Psoas muscle (tissue), 8 donors: ENCODE data around the gene RRP15. TPM values are rescaled to one million over a fixed set of nuclear protein-coding genes. Genes with fewer than 3 reads are reported as not detected.

Source experiments
- ATAC-seq, 4 donors: fragments of 200-7000 bp; cut with Tn5 transposase; one replicate each; pipeline ENCODE4 v1.9.1; 2020; ENCODE audit warnings: moderate library complexity in 3 of 4, mild to moderate bottlenecking in 2 of 4
- DNase-seq, 2 donors: peaks; one replicate each; pipeline ENCODE4 v3.0.0-alpha.2; 2020
- H3K27ac ChIP-seq: fragments of 200-600 bp; one replicate; pipeline ENCODE4 v1.8.0; 2022
- H3K27me3 ChIP-seq, 3 donors: fragments of 200-600 bp in 1 of 3; one replicate each; pipeline versions ENCODE4 v1.6.1 to v1.8.0; 2013 to 2022; ENCODE audit warnings: low read length in 2 of 3, mild to moderate bottlenecking in 2 of 3, moderate library complexity in 1 of 3; ENCODE audit not compliant: insufficient read depth in 3 of 3
- H3K36me3 ChIP-seq, 2 donors: fragments of 200-600 bp in 1 of 2; one replicate each; pipeline versions ENCODE4 v1.6.1 to v1.8.0; 2013 to 2022; ENCODE audit warnings: low read depth in 1 of 2, mild to moderate bottlenecking in 1 of 2, moderate library complexity in 1 of 2; ENCODE audit not compliant: insufficient read depth in 1 of 2
- H3K4me1 ChIP-seq: fragments of 200-600 bp; one replicate; pipeline ENCODE4 v1.8.0; 2022
- H3K4me3 ChIP-seq: fragments of 200-600 bp; one replicate; pipeline ENCODE4 v1.8.0; 2022; ENCODE audit warnings: mild to moderate bottlenecking
- H3K9me3 ChIP-seq: fragments of 200-600 bp; one replicate; pipeline ENCODE4 v1.8.0; 2022
- WGBS, 3 donors: extraction: QIAGEN DNeasy Blood & Tissue Kit; methylation state at CpG; one replicate each; pipeline versions ENCODE4 v1.1.6 to v1.1.7; 2013; 5-methylcytosine and 5-hydroxymethylcytosine counted together
- intact Hi-C, 2 donors: fragments of 100-400 bp; cut with DNase I; formaldehyde crosslinking; loops; one replicate each; pipeline versions ENCODE4 v1.11.0 to v1.14.2; 2022
- polyA plus RNA-seq, 3 donors: library from polyadenylated mRNA; stranded (reverse); fragments of 200-250 nt; gene quantifications; one replicate each; pipeline ENCODE4 v1.2.3, GENCODE V29; 2013
- total RNA-seq, 4 donors: library from RNA; stranded (reverse); fragmentation: NEBNext Ultra II Directional in 2 of 4; extraction: Animal tissue kit (Norgen Biotek cat#: 25700) in 2 of 4; gene quantifications; one replicate each; pipeline versions ENCODE4 v1.2.1 to v1.2.4, GENCODE V29; 2021 to 2023
- TF ChIP-seq, protein P1 (sequence below): fragments of 200-600 bp; IDR thresholded peaks from one replicate; pipeline ENCODE4 v1.8.0; 2022; ENCODE audit warnings: antibody characterized with exemption
- donor health status: healthy with polysubstance abuse.
- donor health status: DM: no; HTN: no; CAD: no; lungs with moderate emphysema.
- donor health status: Bipolar disorder and iron deficiency.
- donor health status: healthy.
- donor health status: DM: yes; HTN: yes; CAD: no.
- donor health status: DM: no; HTN: no; CAD: no.
- donor health status: DM: no; HTN: no; CAD: no.
- donor health status: DM: yes; HTN: yes; CAD: no.

RRP15 gene
- total and polyA plus RNA-seq, 7 donors, result 10.1 to 58.4 (median 32.0) TPM

DNA sequence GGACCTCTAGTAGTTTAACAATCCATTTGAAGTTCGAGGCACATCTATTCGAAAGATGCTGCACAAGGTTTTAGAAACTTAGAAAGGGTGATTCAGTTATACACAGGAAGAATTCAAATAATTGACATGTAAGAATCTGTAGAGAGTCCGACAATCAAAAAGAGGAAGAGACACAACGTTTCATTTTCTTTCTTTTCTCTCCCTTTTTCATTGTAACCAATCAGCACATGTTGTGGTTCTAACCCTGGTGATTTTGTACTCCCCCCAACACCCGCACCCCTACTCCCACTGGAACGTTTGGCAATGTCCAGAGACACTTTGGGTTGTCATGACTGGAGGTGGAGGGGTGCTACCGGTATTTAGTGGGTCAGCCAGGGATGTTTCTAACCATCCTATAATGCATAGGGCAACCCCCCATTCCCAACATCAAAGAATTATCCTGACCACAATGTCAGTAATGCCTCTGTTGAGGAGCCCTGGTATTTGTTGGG is 65.0 kb downstream of the RRP15 start:
- Histone ChIP-seq H3K9me3 (no peaks in the 10 kb centered on the region), H3K27ac (peak overlapping the region; percentile 89), H3K4me3 (peak overlapping the region; percentile 73), H3K4me1 (peaks cover 35% of the 10 kb centered on the region), H3K27me3 (no peaks in the 10 kb centered on the region), H3K36me3 (no peaks in the 10 kb centered on the region)
- ATAC-seq (no peak), DNase-seq (no peak)
- 15 to 26% (median 16%) methylated on average over 7 of the region's 7 CpGs for WGBS, 3 donors
- TF ChIP-seq, protein P1, sequence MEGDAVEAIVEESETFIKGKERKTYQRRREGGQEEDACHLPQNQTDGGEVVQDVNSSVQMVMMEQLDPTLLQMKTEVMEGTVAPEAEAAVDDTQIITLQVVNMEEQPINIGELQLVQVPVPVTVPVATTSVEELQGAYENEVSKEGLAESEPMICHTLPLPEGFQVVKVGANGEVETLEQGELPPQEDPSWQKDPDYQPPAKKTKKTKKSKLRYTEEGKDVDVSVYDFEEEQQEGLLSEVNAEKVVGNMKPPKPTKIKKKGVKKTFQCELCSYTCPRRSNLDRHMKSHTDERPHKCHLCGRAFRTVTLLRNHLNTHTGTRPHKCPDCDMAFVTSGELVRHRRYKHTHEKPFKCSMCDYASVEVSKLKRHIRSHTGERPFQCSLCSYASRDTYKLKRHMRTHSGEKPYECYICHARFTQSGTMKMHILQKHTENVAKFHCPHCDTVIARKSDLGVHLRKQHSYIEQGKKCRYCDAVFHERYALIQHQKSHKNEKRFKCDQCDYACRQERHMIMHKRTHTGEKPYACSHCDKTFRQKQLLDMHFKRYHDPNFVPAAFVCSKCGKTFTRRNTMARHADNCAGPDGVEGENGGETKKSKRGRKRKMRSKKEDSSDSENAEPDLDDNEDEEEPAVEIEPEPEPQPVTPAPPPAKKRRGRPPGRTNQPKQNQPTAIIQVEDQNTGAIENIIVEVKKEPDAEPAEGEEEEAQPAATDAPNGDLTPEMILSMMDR, result no peak
- intact Hi-C loops, result no loop called here

DNA sequence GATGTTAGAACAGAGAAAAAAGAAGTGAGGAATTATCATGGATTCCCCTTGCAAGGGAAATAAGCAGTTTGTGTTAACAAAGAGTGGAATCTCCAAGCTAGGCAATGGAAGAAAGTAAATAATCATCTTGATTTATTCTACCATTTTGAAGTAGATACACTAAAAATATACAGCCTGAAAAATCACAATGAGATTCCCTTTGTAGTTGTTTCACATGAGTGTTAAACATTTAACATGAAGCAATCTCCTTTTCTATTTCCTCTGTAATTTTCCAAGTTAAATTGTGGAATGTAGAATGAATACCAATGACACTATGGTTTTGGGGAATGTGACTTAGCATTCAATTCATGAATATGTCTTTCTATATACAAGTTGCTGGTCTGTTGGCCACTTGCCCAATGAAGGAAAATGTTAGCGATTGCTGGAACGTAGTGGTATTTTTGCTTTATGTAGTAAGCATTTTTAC is 65.7 kb downstream of the RRP15 start:
- no peaks in the 10 kb centered on the region for H3K9me3 ChIP-seq
- H3K36me3 ChIP-seq, result no peaks in the 10 kb centered on the region
- H3K27me3 ChIP-seq, result no peaks in the 10 kb centered on the region
- ATAC-seq, result no peak
- H3K4me1 ChIP-seq, result peaks cover 38% of the 10 kb centered on the region
- TF ChIP-seq, protein P1, result no peak
- WGBS, 3 donors, result 4 to 9% (median 4%) methylated on average over 2 of the region's 2 CpGs
- DNase-seq, result no peak
- H3K27ac ChIP-seq, result peak overlapping the region; percentile 89
- peak overlapping the region; percentile 73 for H3K4me3 ChIP-seq
- intact Hi-C loops, result no loop called here

DNA sequence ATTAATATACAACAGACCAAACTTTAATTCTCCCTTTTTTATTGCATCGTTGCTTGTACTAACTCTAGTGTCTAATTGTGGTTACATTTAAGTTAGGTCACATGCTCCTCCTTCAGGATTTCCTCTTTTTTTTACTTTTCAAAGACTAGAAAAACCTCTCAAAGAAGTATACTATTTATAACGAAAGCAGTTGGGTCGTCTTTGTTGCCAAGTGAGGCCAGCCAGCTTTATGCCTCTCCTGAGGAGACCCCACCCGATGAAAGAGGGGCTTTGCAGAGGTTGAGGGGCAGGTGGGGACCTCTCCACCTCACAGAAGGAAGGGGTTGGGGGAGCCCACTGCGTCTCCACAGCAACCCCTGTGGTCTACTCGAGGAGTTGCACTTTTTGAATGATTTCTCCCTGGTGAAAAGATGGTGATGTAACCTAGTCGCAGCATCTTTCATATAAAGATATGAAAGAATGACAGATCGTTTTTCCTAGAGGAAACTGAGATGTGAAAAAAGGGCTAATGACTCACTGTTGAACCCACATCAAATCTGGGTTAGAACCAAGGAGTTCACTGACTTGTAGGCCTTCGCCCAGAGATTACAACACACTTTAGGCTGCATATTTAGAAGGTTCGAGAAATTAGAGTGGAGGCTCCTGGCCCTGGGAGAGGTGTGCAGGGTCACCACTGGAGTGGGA is 66.4 kb downstream of the RRP15 start:
- H3K4me3 ChIP-seq, result peak overlapping the region; percentile 73
- no peaks in the 10 kb centered on the region for H3K27me3 ChIP-seq
- WGBS, 3 donors, result 19 to 27% (median 19%) methylated on average over 10 of the region's 10 CpGs
- H3K36me3 ChIP-seq, result no peaks in the 10 kb centered on the region
- TF ChIP-seq, protein P1, result peak; percentile 42
- peaks cover 40% of the 10 kb centered on the region for H3K4me1 ChIP-seq
- no peaks in the 10 kb centered on the region for H3K9me3 ChIP-seq
- ATAC-seq, result peak in 3 of 4 donors; percentile 48 to 54 (median 54)
- peak overlapping the region; percentile 89 for H3K27ac ChIP-seq
- intact Hi-C loops, result no loop called here
- peak in 1 of 2 donors; percentile 66 for DNase-seq

DNA sequence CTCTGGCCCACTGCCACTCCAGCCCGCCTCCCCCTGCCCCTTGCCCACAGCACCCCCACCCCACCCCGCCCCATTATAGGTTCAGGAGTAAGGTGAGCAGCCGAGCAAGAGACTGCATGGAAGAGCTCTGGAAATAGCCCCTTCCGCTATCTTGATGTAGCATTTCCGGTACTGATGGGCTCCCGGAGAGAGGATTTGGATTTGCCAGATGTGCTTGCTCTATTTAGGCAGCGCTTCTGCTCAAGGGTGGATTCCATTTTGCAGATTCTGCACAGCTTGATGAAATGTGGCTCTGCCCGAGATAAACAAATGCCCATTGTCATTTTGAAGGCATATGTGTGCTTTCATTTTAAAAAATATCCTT is 67.0 kb downstream of the RRP15 start:
- ATAC-seq (no peak), DNase-seq (no peak)
- no peaks in the 10 kb centered on the region for H3K36me3 ChIP-seq
- H3K4me3 ChIP-seq, result peak overlapping the region; percentile 73
- H3K4me1 ChIP-seq, result peaks cover 45% of the 10 kb centered on the region
- WGBS, 3 donors, result 68 to 90% (median 70%) methylated on average over 8 of the region's 8 CpGs
- peak overlapping the region; percentile 89 for H3K27ac ChIP-seq
- TF ChIP-seq, protein P1, result no peak
- no peaks in the 10 kb centered on the region for H3K9me3 ChIP-seq
- no peaks in the 10 kb centered on the region for H3K27me3 ChIP-seq
- intact Hi-C loops, result no loop called here
